ENCODE data around the gene KANSL1L.

DNA sequence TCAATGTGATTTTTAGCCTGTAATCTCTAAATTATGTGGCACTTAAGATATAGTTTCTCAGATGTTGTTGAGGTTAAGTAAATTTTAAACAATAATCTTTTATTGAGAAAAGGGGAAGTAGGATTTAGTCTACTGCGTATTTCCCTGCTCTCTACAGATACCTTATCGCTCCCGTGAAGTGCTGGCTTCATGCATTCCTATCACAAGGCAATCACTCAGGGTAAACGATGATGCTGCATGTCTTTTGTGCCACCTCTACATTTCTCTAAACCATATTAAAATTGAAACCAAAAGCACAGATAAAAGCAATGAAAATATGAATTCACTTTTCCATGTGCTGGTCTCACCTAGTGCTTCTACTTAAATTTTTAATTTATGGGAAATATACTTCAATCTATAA, 183.2 kb downstream of the KANSL1L start:
- TF ChIP-seq, protein P1, sequence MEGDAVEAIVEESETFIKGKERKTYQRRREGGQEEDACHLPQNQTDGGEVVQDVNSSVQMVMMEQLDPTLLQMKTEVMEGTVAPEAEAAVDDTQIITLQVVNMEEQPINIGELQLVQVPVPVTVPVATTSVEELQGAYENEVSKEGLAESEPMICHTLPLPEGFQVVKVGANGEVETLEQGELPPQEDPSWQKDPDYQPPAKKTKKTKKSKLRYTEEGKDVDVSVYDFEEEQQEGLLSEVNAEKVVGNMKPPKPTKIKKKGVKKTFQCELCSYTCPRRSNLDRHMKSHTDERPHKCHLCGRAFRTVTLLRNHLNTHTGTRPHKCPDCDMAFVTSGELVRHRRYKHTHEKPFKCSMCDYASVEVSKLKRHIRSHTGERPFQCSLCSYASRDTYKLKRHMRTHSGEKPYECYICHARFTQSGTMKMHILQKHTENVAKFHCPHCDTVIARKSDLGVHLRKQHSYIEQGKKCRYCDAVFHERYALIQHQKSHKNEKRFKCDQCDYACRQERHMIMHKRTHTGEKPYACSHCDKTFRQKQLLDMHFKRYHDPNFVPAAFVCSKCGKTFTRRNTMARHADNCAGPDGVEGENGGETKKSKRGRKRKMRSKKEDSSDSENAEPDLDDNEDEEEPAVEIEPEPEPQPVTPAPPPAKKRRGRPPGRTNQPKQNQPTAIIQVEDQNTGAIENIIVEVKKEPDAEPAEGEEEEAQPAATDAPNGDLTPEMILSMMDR (IDR thresholded peaks at IDR 0.05; ENCODE audit: low read length): no peak
- TF ChIP-seq EZH2 (IDR thresholded peaks at IDR 0.05; ENCODE audit: borderline replicate concordance, low read length): no peak

Data from OCI-LY1 (cell line).